ENCODE measurements around the gene PRR15L. TPM values are rescaled to one million over a fixed set of nuclear protein-coding genes. Genes with fewer than 3 reads are reported as not detected.

PRR15L gene
- total and polyA plus RNA-seq, 4 donors: 0.17 to 0.27 TPM; not detected in 2

- Histone ChIP-seq H3K4me1 (ENCODE audit: control insufficient read depth, insufficient read depth, low read length) (peaks cover 29% of the 10 kb centered on the region), H3K27ac (ENCODE audit: low read depth, low read length) (no peak overlapping the region), H3K27me3 (ENCODE audit: control insufficient read depth, insufficient read depth, low read length) (no peaks in the 10 kb centered on the region), H3K9me3 (ENCODE audit: control insufficient read depth, insufficient read depth, low read length) (no peaks in the 10 kb centered on the region), H3K36me3 (ENCODE audit: control insufficient read depth, insufficient read depth, low read length) (peaks cover 8% of the 10 kb centered on the region), H3K4me3 (ENCODE audit: low read depth, low read length) (no peak overlapping the region)
- 92% methylated on average over 6 of the region's 12 CpGs for WGBS (ENCODE audit: insufficient coverage)
- DNase-seq (ENCODE audit: low read depth in 4 of 6, low spot score in 6 of 6): no peak
Observed at GRCh38 chr17:47952171-47953021, 5.3 kb downstream of the PRR15L start.

GRCh38 chr17:47950448-47950847 lies 7.2 kb downstream of the PRR15L start:
- no peak for DNase-seq (ENCODE audit: low read depth in 4 of 6, low spot score in 6 of 6)
- Histone ChIP-seq H3K9me3 (ENCODE audit: control insufficient read depth, insufficient read depth, low read length) (no peaks in the 10 kb centered on the region), H3K27ac (ENCODE audit: low read depth, low read length) (no peak overlapping the region), H3K4me1 (ENCODE audit: control insufficient read depth, insufficient read depth, low read length) (peaks cover 24% of the 10 kb centered on the region), H3K27me3 (ENCODE audit: control insufficient read depth, insufficient read depth, low read length) (no peaks in the 10 kb centered on the region), H3K4me3 (ENCODE audit: low read depth, low read length) (no peak overlapping the region), H3K36me3 (ENCODE audit: control insufficient read depth, insufficient read depth, low read length) (peaks cover 19% of the 10 kb centered on the region)
- WGBS (ENCODE audit: insufficient coverage): 59% methylated on average over 2 of the region's 4 CpGs

GRCh38 chr17:47949946-47950345 lies 7.7 kb downstream of the PRR15L start:
- Histone ChIP-seq H3K36me3 (ENCODE audit: control insufficient read depth, insufficient read depth, low read length) (peaks cover 22% of the 10 kb centered on the region), H3K9me3 (ENCODE audit: control insufficient read depth, insufficient read depth, low read length) (no peaks in the 10 kb centered on the region), H3K4me1 (ENCODE audit: control insufficient read depth, insufficient read depth, low read length) (peaks cover 27% of the 10 kb centered on the region), H3K4me3 (ENCODE audit: low read depth, low read length) (no peak overlapping the region), H3K27me3 (ENCODE audit: control insufficient read depth, insufficient read depth, low read length) (no peaks in the 10 kb centered on the region), H3K27ac (ENCODE audit: low read depth, low read length) (no peak overlapping the region)
- DNase-seq (ENCODE audit: low read depth in 4 of 6, low spot score in 6 of 6): no peak
- WGBS (ENCODE audit: insufficient coverage): 93% methylated on average over 2 of the region's 3 CpGs

- no peaks in the 10 kb centered on the region for H3K27me3 ChIP-seq (ENCODE audit: control insufficient read depth, insufficient read depth, low read length)
- DNase-seq (ENCODE audit: low read depth in 4 of 6, low spot score in 6 of 6): peak; percentile 28 to 87 (median 61)
- no peak overlapping the region for H3K27ac ChIP-seq (ENCODE audit: low read depth, low read length)
- peak overlapping the region; percentile 24 for H3K4me3 ChIP-seq (ENCODE audit: low read depth, low read length)
- no peaks in the 10 kb centered on the region for H3K9me3 ChIP-seq (ENCODE audit: control insufficient read depth, insufficient read depth, low read length)
- peaks cover 27% of the 10 kb centered on the region for H3K4me1 ChIP-seq (ENCODE audit: control insufficient read depth, insufficient read depth, low read length)
- peaks cover 28% of the 10 kb centered on the region for H3K36me3 ChIP-seq (ENCODE audit: control insufficient read depth, insufficient read depth, low read length)
- WGBS (ENCODE audit: insufficient coverage): 6% methylated on average over 21 of the region's 22 CpGs
Observed at GRCh38 chr17:47949197-47949759, 8.4 kb downstream of the PRR15L start.

GRCh38 chr17:47948706-47949196 lies 8.9 kb downstream of the PRR15L start:
- no peak for DNase-seq (ENCODE audit: low read depth in 4 of 6, low spot score in 6 of 6)
- 56% methylated on average over 3 of the region's 5 CpGs for WGBS (ENCODE audit: insufficient coverage)
- no peaks in the 10 kb centered on the region for H3K27me3 ChIP-seq (ENCODE audit: control insufficient read depth, insufficient read depth, low read length)
- H3K9me3 ChIP-seq (ENCODE audit: control insufficient read depth, insufficient read depth, low read length): no peaks in the 10 kb centered on the region
- no peak overlapping the region for H3K4me3 ChIP-seq (ENCODE audit: low read depth, low read length)
- no peak overlapping the region for H3K27ac ChIP-seq (ENCODE audit: low read depth, low read length)
- peaks cover 29% of the 10 kb centered on the region for H3K36me3 ChIP-seq (ENCODE audit: control insufficient read depth, insufficient read depth, low read length)
- peaks cover 27% of the 10 kb centered on the region for H3K4me1 ChIP-seq (ENCODE audit: control insufficient read depth, insufficient read depth, low read length)

- WGBS (ENCODE audit: insufficient coverage): 11% methylated on average over 1 of the region's 2 CpGs
- no peaks in the 10 kb centered on the region for H3K9me3 ChIP-seq (ENCODE audit: control insufficient read depth, insufficient read depth, low read length)
- DNase-seq (ENCODE audit: low read depth in 4 of 6, low spot score in 6 of 6): peak in 2 of 6 donors; percentile 53 to 54
- no peak overlapping the region for H3K27ac ChIP-seq (ENCODE audit: low read depth, low read length)
- H3K27me3 ChIP-seq (ENCODE audit: control insufficient read depth, insufficient read depth, low read length): no peaks in the 10 kb centered on the region
- H3K4me1 ChIP-seq (ENCODE audit: control insufficient read depth, insufficient read depth, low read length): peaks cover 33% of the 10 kb centered on the region
- peaks cover 24% of the 10 kb centered on the region for H3K36me3 ChIP-seq (ENCODE audit: control insufficient read depth, insufficient read depth, low read length)
- no peak overlapping the region for H3K4me3 ChIP-seq (ENCODE audit: low read depth, low read length)
Observed at GRCh38 chr17:47946929-47947397, 10.7 kb downstream of the PRR15L start.

GRCh38 chr17:47946516-47946915 lies 11.2 kb downstream of the PRR15L start:
- no peak for DNase-seq (ENCODE audit: low read depth in 4 of 6, low spot score in 6 of 6)
- Histone ChIP-seq H3K4me3 (ENCODE audit: low read depth, low read length) (no peak overlapping the region), H3K4me1 (ENCODE audit: control insufficient read depth, insufficient read depth, low read length) (peaks cover 37% of the 10 kb centered on the region), H3K36me3 (ENCODE audit: control insufficient read depth, insufficient read depth, low read length) (peaks cover 24% of the 10 kb centered on the region), H3K27me3 (ENCODE audit: control insufficient read depth, insufficient read depth, low read length) (no peaks in the 10 kb centered on the region), H3K27ac (ENCODE audit: low read depth, low read length) (no peak overlapping the region), H3K9me3 (ENCODE audit: control insufficient read depth, insufficient read depth, low read length) (no peaks in the 10 kb centered on the region)
- WGBS (ENCODE audit: insufficient coverage): 95% methylated on average over 6 of the region's 6 CpGs

- 59% methylated on average over 10 of the region's 10 CpGs for WGBS (ENCODE audit: insufficient coverage)
- Histone ChIP-seq H3K27ac (ENCODE audit: low read depth, low read length) (no peak overlapping the region), H3K4me1 (ENCODE audit: control insufficient read depth, insufficient read depth, low read length) (peaks cover 42% of the 10 kb centered on the region), H3K36me3 (ENCODE audit: control insufficient read depth, insufficient read depth, low read length) (peaks cover 24% of the 10 kb centered on the region), H3K9me3 (ENCODE audit: control insufficient read depth, insufficient read depth, low read length) (no peaks in the 10 kb centered on the region), H3K27me3 (ENCODE audit: control insufficient read depth, insufficient read depth, low read length) (no peaks in the 10 kb centered on the region), H3K4me3 (ENCODE audit: low read depth, low read length) (no peak overlapping the region)
- DNase-seq (ENCODE audit: low read depth in 4 of 6, low spot score in 6 of 6): no peak
Observed at GRCh38 chr17:47945529-47946508, 11.9 kb downstream of the PRR15L start.

GRCh38 chr17:47945080-47945479 lies 12.6 kb downstream of the PRR15L start:
- H3K27ac ChIP-seq (ENCODE audit: low read depth, low read length): no peak overlapping the region
- peaks cover 39% of the 10 kb centered on the region for H3K4me1 ChIP-seq (ENCODE audit: control insufficient read depth, insufficient read depth, low read length)
- peaks cover 24% of the 10 kb centered on the region for H3K36me3 ChIP-seq (ENCODE audit: control insufficient read depth, insufficient read depth, low read length)
- H3K27me3 ChIP-seq (ENCODE audit: control insufficient read depth, insufficient read depth, low read length): no peaks in the 10 kb centered on the region
- H3K9me3 ChIP-seq (ENCODE audit: control insufficient read depth, insufficient read depth, low read length): no peaks in the 10 kb centered on the region
- DNase-seq (ENCODE audit: low read depth in 4 of 6, low spot score in 6 of 6): no peak
- H3K4me3 ChIP-seq (ENCODE audit: low read depth, low read length): no peak overlapping the region
- 76% methylated on average over 8 of the region's 8 CpGs for WGBS (ENCODE audit: insufficient coverage)

Measured in spinal cord (tissue), 10 donors.